Common myeloid progenitor, CD34-positive (primary cell): ENCODE data around the gene CACNA1S.
A peak's percentile ranks its signal among the peaks of the same experiment; 100 is the strongest.

Source experiments
- CTCF ChIA-PET: fragments of 350-600 bp; sonication (Branson Sonifier 250); formaldehyde crosslinking; loops from one replicate; lab custom pipeline; 2021; ENCODE audit warnings: antibody characterized with exemption; lab: Charles Lee
- POLR2A ChIA-PET: fragments of 350-600 bp; sonication (Branson Sonifier 250); formaldehyde crosslinking; loops from one replicate; lab custom pipeline; 2021; ENCODE audit warnings: antibody characterized with exemption; lab: Charles Lee
- DNase-seq, 3 donors: peaks; one replicate each; pipeline versions ENCODE4 v3.0.0 to v3.0.0-alpha.2; 2013
- H3K27ac ChIP-seq, 2 experiments: 1 replicate in 1 of 2; 2 replicates in 1 of 2; pipeline ENCODE4 v1.7.0; 2013; ENCODE audit warnings: inconsistent platforms in 2 of 2, low read length in 2 of 2, mild to moderate bottlenecking in 2 of 2, low read depth in 1 of 2, moderate library complexity in 1 of 2; ENCODE audit not compliant: severe bottlenecking in 2 of 2, insufficient read depth in 1 of 2, poor library complexity in 1 of 2
- H3K27me3 ChIP-seq, 5 experiments: replicated peaks in 2 of 5; 1 replicate in 3 of 5; 2 replicates in 2 of 5; pipeline versions ENCODE4 v1.6.1 to v1.7.0; 2013; ENCODE audit warnings: low read length in 4 of 5, mild to moderate bottlenecking in 2 of 5, moderate library complexity in 2 of 5, inconsistent platforms in 1 of 5; ENCODE audit not compliant: insufficient read depth in 5 of 5, control insufficient read depth in 4 of 5
- H3K36me3 ChIP-seq, 4 experiments: 1 replicate in 2 of 4; 2 replicates in 2 of 4; pipeline versions ENCODE4 v1.6.1 to v1.7.0; 2013; ENCODE audit warnings: low read length in 3 of 4, control low read depth in 1 of 4, mild to moderate bottlenecking in 1 of 4; ENCODE audit not compliant: control insufficient read depth in 4 of 4, insufficient read depth in 4 of 4
- H3K4me1 ChIP-seq, 4 experiments: 1 replicate in 3 of 4; 2 replicates in 1 of 4; pipeline versions ENCODE4 v1.6.1 to v1.7.1; 2013; ENCODE audit warnings: low read length in 3 of 4, mild to moderate bottlenecking in 3 of 4, control low read depth in 1 of 4, inconsistent platforms in 1 of 4, moderate library complexity in 1 of 4; ENCODE audit not compliant: control insufficient read depth in 4 of 4, insufficient read depth in 4 of 4; ENCODE audit errors: control extremely low read depth in 1 of 4
- H3K4me3 ChIP-seq, 7 experiments: 1 replicate in 4 of 7; 2 replicates in 3 of 7; pipeline versions ENCODE4 v1.5.1 to v1.7.0; 2013; ENCODE audit warnings: mild to moderate bottlenecking in 7 of 7, low read length in 6 of 7, moderate library complexity in 6 of 7, inconsistent platforms in 2 of 7, low read depth in 2 of 7, control low read depth in 1 of 7; ENCODE audit not compliant: insufficient read depth in 4 of 7, control insufficient read depth in 1 of 7; ENCODE audit errors: extremely low read depth in 1 of 7
- H3K9me3 ChIP-seq, 5 experiments: 1 replicate in 4 of 5; 2 replicates in 1 of 5; pipeline versions ENCODE4 v1.6.1 to v1.7.1; 2013; ENCODE audit warnings: low read length in 4 of 5, mild to moderate bottlenecking in 2 of 5, inconsistent platforms in 1 of 5, low read depth in 1 of 5, moderate library complexity in 1 of 5; ENCODE audit not compliant: control insufficient read depth in 4 of 5, insufficient read depth in 2 of 5; ENCODE audit errors: control extremely low read depth in 1 of 5
- WGBS: methylation state at CpG from one replicate; pipeline ENCODE4 v1.1.5; 2013; ENCODE audit not compliant: insufficient coverage; 5-methylcytosine and 5-hydroxymethylcytosine counted together

CACNA1S gene

DNA sequence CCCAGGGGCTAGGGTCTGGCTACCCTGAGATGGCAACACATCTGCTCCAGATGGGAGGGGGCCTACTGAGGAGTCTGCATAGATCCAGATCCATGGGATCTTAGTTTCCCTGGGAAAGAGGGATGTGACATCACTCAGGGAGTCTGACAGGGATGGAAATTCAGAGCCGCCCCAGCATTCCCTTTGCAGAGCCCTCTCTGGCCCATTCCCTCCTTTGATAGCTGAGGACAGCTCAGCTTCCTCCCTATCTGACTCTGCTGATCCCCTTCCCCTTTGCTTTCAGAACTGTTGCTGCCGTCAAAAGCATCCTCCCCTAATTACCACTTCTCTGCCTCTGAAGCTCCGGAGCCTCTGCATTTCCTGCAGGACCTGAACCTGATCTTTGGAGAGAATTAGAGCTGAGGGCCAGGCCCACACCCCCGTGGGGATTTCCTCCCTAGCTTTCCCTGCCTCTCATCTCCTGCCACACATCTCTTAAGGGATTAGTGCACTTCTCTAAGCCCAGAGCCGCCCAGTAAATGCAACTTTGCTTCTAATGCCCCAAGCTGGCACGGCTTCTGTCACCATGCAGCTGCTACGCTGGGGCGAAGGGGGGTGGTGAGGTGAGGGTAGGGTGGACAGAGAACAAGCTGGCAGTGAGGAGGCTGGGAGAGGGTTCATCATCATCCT is 24.3 kb upstream of the CACNA1S start:
- no peak for DNase-seq
- H3K4me1 ChIP-seq, result no peaks in the 10 kb centered on the region
- no peak overlapping the region for H3K4me3 ChIP-seq
- WGBS, result 98% methylated on average over 7 of the region's 8 CpGs
- no peaks in the 10 kb centered on the region for H3K27me3 ChIP-seq
- H3K9me3 ChIP-seq, result no peaks in the 10 kb centered on the region
- H3K36me3 ChIP-seq, result peaks cover 4 to 66% (median 41%) of the 10 kb centered on the region in 4 experiments
- no peak overlapping the region for H3K27ac ChIP-seq
- CTCF ChIA-PET, result interaction anchor here (1.5 kb wide), 1 partner anchor 11 kb away, joined by 4 read pairs; no protein-coding TSS in a partner anchor
- POLR2A ChIA-PET, result no interaction called here

DNA sequence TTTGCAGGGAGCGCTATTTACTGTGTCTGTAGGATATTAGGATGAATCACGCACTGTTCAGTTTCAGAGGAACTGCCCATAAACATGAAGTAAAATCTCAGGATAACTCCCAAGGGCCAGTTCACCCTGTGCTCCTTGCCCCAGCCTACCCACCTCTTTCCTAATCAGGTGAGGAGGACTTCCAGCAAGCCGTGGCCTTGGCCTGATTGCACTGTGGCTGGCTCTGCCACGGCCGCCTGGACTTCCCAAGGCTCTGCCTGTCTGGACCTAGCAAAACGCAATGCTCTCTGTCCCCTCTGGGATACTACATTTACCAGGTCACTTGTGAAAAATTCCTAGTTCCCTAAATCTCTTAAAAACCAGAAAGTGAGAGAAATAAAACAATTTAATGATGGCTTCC is 22.2 kb upstream of the CACNA1S start:
- WGBS, result 100% methylated on average over 5 of the region's 6 CpGs
- no peaks in the 10 kb centered on the region for H3K4me1 ChIP-seq
- POLR2A ChIA-PET, result interaction anchor here (0.6 kb wide), 1 partner anchor 284 kb away, joined by 6 read pairs; no protein-coding TSS in a partner anchor
- H3K4me3 ChIP-seq, result no peak overlapping the region
- H3K36me3 ChIP-seq, result peaks cover 4 to 47% (median 23%) of the 10 kb centered on the region in 4 experiments
- no peak overlapping the region for H3K27ac ChIP-seq
- no peaks in the 10 kb centered on the region for H3K9me3 ChIP-seq
- CTCF ChIA-PET, result interaction anchor here (0.8 to 1.6 kb wide), 3 partner anchors 12 to 88 kb away, joined by 3 to 4 read pairs (median 3); no protein-coding TSS in a partner anchor
- DNase-seq, result no peak
- no peaks in the 10 kb centered on the region for H3K27me3 ChIP-seq

DNA sequence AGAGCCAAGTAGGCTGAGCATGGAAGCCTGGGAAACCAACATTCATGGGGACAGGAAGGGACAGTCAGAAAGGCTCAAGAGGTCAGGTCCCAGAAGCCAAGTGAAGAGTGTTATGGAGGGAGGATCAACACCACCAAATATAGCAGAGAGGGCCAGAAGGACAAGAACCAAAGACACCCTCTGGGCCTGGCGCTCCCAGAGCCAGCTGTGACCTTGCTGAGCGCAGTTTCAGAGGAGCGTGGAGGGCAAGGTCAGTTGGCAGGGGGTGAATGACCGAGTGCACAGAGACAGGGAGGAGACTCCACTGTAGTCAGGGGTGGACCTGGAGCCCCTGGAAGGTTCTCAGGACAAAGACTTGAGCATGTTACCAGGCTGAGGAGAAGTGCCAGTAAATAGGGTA is 19.2 kb upstream of the CACNA1S start:
- DNase-seq, result no peak
- peaks cover 4 to 23% (median 13%) of the 10 kb centered on the region in 4 experiments for H3K36me3 ChIP-seq
- ChIA-PET CTCF (no interaction called here), POLR2A (no interaction called here)
- H3K27me3 ChIP-seq, result no peaks in the 10 kb centered on the region
- no peaks in the 10 kb centered on the region for H3K9me3 ChIP-seq
- H3K4me1 ChIP-seq, result no peaks in the 10 kb centered on the region
- WGBS, result 96% methylated on average over 4 of the region's 4 CpGs
- H3K4me3 ChIP-seq, result no peak overlapping the region
- H3K27ac ChIP-seq, result no peak overlapping the region

DNA sequence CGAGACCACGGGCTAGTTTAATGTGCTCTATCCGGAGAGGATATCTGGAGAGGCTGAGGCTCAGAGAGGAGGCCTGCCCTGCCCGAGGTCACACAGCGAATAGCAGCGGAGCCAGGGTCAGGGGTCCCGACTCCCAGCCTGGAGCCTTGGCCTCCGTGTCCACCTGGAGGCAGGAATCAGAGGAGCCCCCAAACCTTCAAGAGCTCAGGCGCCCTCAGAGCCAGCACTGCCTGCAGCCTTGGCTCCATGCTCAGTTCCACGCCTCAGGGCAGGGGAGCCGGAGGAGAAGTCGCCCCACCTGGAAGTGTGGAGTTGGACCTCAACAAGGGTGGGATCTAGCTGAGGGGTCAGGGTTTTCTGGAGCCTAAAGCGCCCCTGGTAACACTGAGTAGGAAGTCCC is 16.7 kb upstream of the CACNA1S start:
- H3K27ac ChIP-seq, result no peak overlapping the region
- H3K4me3 ChIP-seq, result no peak overlapping the region
- no peaks in the 10 kb centered on the region for H3K4me1 ChIP-seq
- WGBS, result over 99% methylated on average over 12 of the region's 13 CpGs
- H3K36me3 ChIP-seq, result peaks cover 0 to under 1% (median 0%) of the 10 kb centered on the region in 4 experiments
- peaks cover 0 to 3% (median 0%) of the 10 kb centered on the region in 5 experiments for H3K27me3 ChIP-seq
- no peaks in the 10 kb centered on the region for H3K9me3 ChIP-seq
- DNase-seq, result no peak
- ChIA-PET CTCF (interaction anchor here (3.4 kb wide), 1 partner anchor 10 kb away, joined by 14 read pairs; no protein-coding TSS in a partner anchor), POLR2A (no interaction called here)

DNA sequence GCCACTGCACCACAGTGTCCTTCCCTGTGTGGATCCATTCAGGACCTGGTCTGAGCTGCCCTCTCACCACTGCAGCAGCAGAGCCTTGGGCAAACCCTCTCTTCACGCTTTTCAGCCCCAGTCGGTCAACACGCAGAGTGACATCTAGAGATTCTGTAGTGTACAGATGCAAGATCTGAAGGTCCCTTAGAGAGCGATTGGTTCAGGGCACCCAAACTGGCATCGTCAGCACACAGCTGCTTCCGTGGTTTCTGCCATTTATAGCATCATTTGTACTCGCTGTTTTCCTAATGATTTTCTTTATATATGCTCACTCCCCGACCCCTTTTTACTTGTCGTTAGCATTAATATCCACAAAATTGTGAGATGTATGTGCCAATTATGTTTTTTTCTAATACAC is 16.2 kb upstream of the CACNA1S start:
- no peak overlapping the region for H3K4me3 ChIP-seq
- DNase-seq, result peak in 1 of 3 donors; percentile 4
- peaks cover 0 to 6% (median 0%) of the 10 kb centered on the region in 5 experiments for H3K27me3 ChIP-seq
- no peak overlapping the region for H3K27ac ChIP-seq
- H3K4me1 ChIP-seq, result no peaks in the 10 kb centered on the region
- no peaks in the 10 kb centered on the region for H3K9me3 ChIP-seq
- CTCF ChIA-PET, result interaction anchor here (3.4 kb wide), 1 partner anchor 9 kb away, joined by 14 read pairs; no protein-coding TSS in a partner anchor
- POLR2A ChIA-PET, result no interaction called here
- WGBS, result 93% methylated on average over 6 of the region's 9 CpGs
- H3K36me3 ChIP-seq, result no peaks in the 10 kb centered on the region

DNA sequence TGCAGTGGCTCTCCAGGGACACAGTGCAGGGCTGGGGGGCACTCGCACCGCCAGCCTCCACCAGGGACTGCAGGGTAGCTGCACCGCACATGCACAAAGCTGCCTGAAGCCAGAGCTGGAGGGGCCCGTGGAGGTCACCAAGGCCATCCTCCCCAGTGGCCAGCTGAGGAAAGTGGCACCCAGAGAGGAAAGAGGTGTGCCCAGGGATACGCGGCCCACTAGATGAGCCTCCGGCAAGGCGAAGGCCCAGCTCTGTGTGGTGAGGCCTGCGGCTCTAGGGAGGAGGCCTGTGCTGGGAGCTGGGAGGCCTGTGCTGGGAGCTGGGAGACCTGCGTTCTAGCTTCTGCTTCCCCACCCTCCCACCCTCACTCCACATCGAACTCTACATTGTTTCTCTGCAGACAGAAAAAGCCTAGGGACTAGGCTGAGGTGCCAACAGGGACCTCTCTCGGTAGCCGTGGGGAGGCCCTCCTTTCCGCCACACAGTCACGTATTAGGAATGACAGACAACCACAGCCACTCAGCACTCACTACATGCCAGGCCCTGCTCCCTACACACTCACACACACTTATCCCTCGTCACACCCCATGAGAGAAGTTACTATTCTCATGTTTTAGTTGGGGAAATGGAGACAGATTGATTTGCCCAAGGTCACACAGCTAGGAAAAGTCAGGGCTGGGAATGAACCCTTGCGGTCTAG is 15.7 kb upstream of the CACNA1S start:
- H3K36me3 ChIP-seq, result no peaks in the 10 kb centered on the region
- CTCF ChIA-PET, result interaction anchor here (3.4 kb wide), 1 partner anchor 9 kb away, joined by 14 read pairs; no protein-coding TSS in a partner anchor
- no peak for DNase-seq

More for the DNA sequence above, 15.7 kb upstream of the CACNA1S start:
- Histone ChIP-seq H3K9me3 (no peaks in the 10 kb centered on the region), H3K27me3 (peaks cover 0 to 6% (median 0%) of the 10 kb centered on the region in 5 experiments), H3K27ac (no peak overlapping the region), H3K4me1 (no peaks in the 10 kb centered on the region), H3K4me3 (no peak overlapping the region)
- POLR2A ChIA-PET, result no interaction called here
- 96% methylated on average over 11 of the region's 17 CpGs for WGBS
